Activated CD4-positive, alpha-beta T cell treated with anti-CD3 and anti-CD28 coated beads for 36 hours (primary cell): ENCODE results near the gene PPP6R1. TPM values are rescaled to one million over a fixed set of nuclear protein-coding genes. Genes with fewer than 3 reads are reported as not detected.

ENCODE experiments used
- ATAC-seq: fragments of 200-7000 bp; cut with Tn5 transposase; one replicate; pipeline ENCODE4 v1.10.0; 2021; ENCODE audit warnings: mild to moderate bottlenecking, moderate library complexity
- CTCF ChIA-PET: fragments of 350-600 bp; sonication (Branson Sonifier 250); formaldehyde crosslinking; loops from one replicate; lab custom pipeline; 2021; ENCODE audit warnings: antibody characterized with exemption; lab: Charles Lee
- POLR2A ChIA-PET: fragments of 350-600 bp; sonication (Branson Sonifier 250); formaldehyde crosslinking; loops from one replicate; lab custom pipeline; 2021; ENCODE audit warnings: antibody characterized with exemption, inconsistent platforms; lab: Charles Lee
- DNase-seq: peaks from one replicate; pipeline ENCODE4 v3.0.0-alpha.2; 2020
- H3K27ac Mint-ChIP-seq: one replicate; pipeline ENCODE4 v1.8.0; 2021; ENCODE audit warnings: mixed read lengths
- H3K27me3 Mint-ChIP-seq: one replicate; pipeline ENCODE4 v1.8.0; 2021; ENCODE audit warnings: mixed read lengths
- H3K36me3 Mint-ChIP-seq: one replicate; pipeline ENCODE4 v1.8.0; 2021; ENCODE audit warnings: low read depth, mixed read lengths
- H3K4me1 Mint-ChIP-seq: one replicate; pipeline ENCODE4 v1.8.0; 2021; ENCODE audit warnings: mixed read lengths
- H3K4me3 Mint-ChIP-seq: one replicate; pipeline ENCODE4 v1.8.0; 2021; ENCODE audit warnings: mild to moderate bottlenecking, moderate library complexity, mixed read lengths
- H3K9me3 Mint-ChIP-seq: one replicate; pipeline ENCODE4 v1.8.0; 2021; ENCODE audit warnings: low read depth, mixed read lengths
- intact Hi-C, 2 experiments: fragments of 100-400 bp; cut with DNase I in 1 of 2; cut with micrococcal nuclease in 1 of 2; formaldehyde crosslinking; loops; one replicate each; pipeline versions ENCODE4 v1.14.2 to v1.15.1; 2022 to 2024; cut with DNase I, micrococcal nuclease
- total RNA-seq, 2 experiments: library from RNA; stranded (reverse); gene quantifications; one replicate each; pipeline ENCODE4 v1.2.3, GENCODE V29; 2021

PPP6R1 gene
- total RNA-seq, 2 experiments from 2014 or later = 177 to 201 TPM

- POLR2A ChIA-PET = no interaction called here
- DNase-seq (no peak), ATAC-seq (no peak)
- Mint-ChIP-seq H3K9me3 (no peaks in the 10 kb centered on the region), H3K36me3 (peaks cover 42% of the 10 kb centered on the region), H3K27ac (no peak overlapping the region), H3K4me3 (no peak overlapping the region), H3K27me3 (no peaks in the 10 kb centered on the region), H3K4me1 (peaks cover 46% of the 10 kb centered on the region)
- CTCF ChIA-PET = interaction anchor here (0.7 kb wide), 1 partner anchor 332 kb away, joined by 3 read pairs; no protein-coding TSS in a partner anchor
- intact Hi-C loops = loop anchor here in 1 of 2 experiments (10.0 kb wide), 1 partner anchor 1065 kb away; the partner anchor contains the start of gene ZSCAN5A
These were observed 9.0 kb downstream of the PPP6R1 start for GRCh38 chr19:55249841-55250240.

GRCh38 chr19:55248704-55249103, 10.1 kb downstream of the PPP6R1 start:
- ChIA-PET CTCF (no interaction called here), POLR2A (no interaction called here)
- Mint-ChIP-seq H3K4me3 (no peak overlapping the region), H3K36me3 (peaks cover 43% of the 10 kb centered on the region), H3K27ac (peak overlapping the region; percentile 51), H3K4me1 (peaks cover 46% of the 10 kb centered on the region), H3K27me3 (no peaks in the 10 kb centered on the region), H3K9me3 (no peaks in the 10 kb centered on the region)
- no peak for ATAC-seq
- intact Hi-C loops = no loop called here
- no peak for DNase-seq

- Mint-ChIP-seq H3K4me3 (no peak overlapping the region), H3K27me3 (no peaks in the 10 kb centered on the region), H3K9me3 (no peaks in the 10 kb centered on the region), H3K36me3 (peaks cover 41% of the 10 kb centered on the region), H3K27ac (no peak overlapping the region), H3K4me1 (peaks cover 42% of the 10 kb centered on the region)
- intact Hi-C loops = no loop called here
- POLR2A ChIA-PET = no interaction called here
- CTCF ChIA-PET = no interaction called here
- ATAC-seq = no peak
- DNase-seq = no peak
These were observed 10.6 kb downstream of the PPP6R1 start for GRCh38 chr19:55248166-55248675.

- no peak for ATAC-seq
- no peak overlapping the region for H3K27ac Mint-ChIP-seq
- H3K4me1 Mint-ChIP-seq = peaks cover 38% of the 10 kb centered on the region
- H3K27me3 Mint-ChIP-seq = no peaks in the 10 kb centered on the region
- ChIA-PET POLR2A (no interaction called here), CTCF (no interaction called here)
- intact Hi-C loops = no loop called here
- no peak overlapping the region for H3K4me3 Mint-ChIP-seq
- H3K36me3 Mint-ChIP-seq = peaks cover 43% of the 10 kb centered on the region
- no peak for DNase-seq
- no peaks in the 10 kb centered on the region for H3K9me3 Mint-ChIP-seq
These were observed 11.2 kb downstream of the PPP6R1 start for GRCh38 chr19:55247621-55248099.

GRCh38 chr19:55246462-55247451, 12.1 kb downstream of the PPP6R1 start:
- H3K27me3 Mint-ChIP-seq = no peaks in the 10 kb centered on the region
- H3K36me3 Mint-ChIP-seq = peaks cover 40% of the 10 kb centered on the region
- CTCF ChIA-PET = no interaction called here
- peaks cover 29% of the 10 kb centered on the region for H3K4me1 Mint-ChIP-seq
- ATAC-seq (no peak), DNase-seq (no peak)
- POLR2A ChIA-PET = interaction anchor here (1.5 kb wide), 1 partner anchor 7 kb away, joined by 5 read pairs; no protein-coding TSS in a partner anchor
- no peak overlapping the region for H3K27ac Mint-ChIP-seq
- no peak overlapping the region for H3K4me3 Mint-ChIP-seq
- intact Hi-C loops = no loop called here
- H3K9me3 Mint-ChIP-seq = no peaks in the 10 kb centered on the region

GRCh38 chr19:55245236-55245904, 13.4 kb downstream of the PPP6R1 start:
- DNase-seq (no peak), ATAC-seq (no peak)
- Mint-ChIP-seq H3K4me1 (peaks cover 15% of the 10 kb centered on the region), H3K9me3 (no peaks in the 10 kb centered on the region), H3K27me3 (no peaks in the 10 kb centered on the region), H3K4me3 (no peak overlapping the region), H3K27ac (no peak overlapping the region), H3K36me3 (peaks cover 36% of the 10 kb centered on the region)
- intact Hi-C loops = no loop called here
- CTCF ChIA-PET = interaction anchor here (1.0 kb wide), 1 partner anchor 11 kb away, joined by 3 read pairs; no protein-coding TSS in a partner anchor
- POLR2A ChIA-PET = interaction anchor here (1.5 kb wide), 1 partner anchor 9 kb away, joined by 5 read pairs; no protein-coding TSS in a partner anchor

- POLR2A ChIA-PET = no interaction called here
- intact Hi-C loops = no loop called here
- Mint-ChIP-seq H3K9me3 (no peaks in the 10 kb centered on the region), H3K27me3 (no peaks in the 10 kb centered on the region), H3K27ac (no peak overlapping the region), H3K36me3 (peaks cover 37% of the 10 kb centered on the region), H3K4me3 (no peak overlapping the region), H3K4me1 (peaks cover 14% of the 10 kb centered on the region)
- ATAC-seq (no peak), DNase-seq (no peak)
- CTCF ChIA-PET = interaction anchor here (1.0 kb wide), 1 partner anchor 10 kb away, joined by 3 read pairs; no protein-coding TSS in a partner anchor
These were observed 14.7 kb downstream of the PPP6R1 start for GRCh38 chr19:55244004-55244680.

- intact Hi-C loops = no loop called here
- peaks cover 44% of the 10 kb centered on the region for H3K36me3 Mint-ChIP-seq
- POLR2A ChIA-PET = no interaction called here
- DNase-seq = no peak
- H3K4me3 Mint-ChIP-seq = no peak overlapping the region
- peak; percentile 57 for ATAC-seq
- peaks cover 2% of the 10 kb centered on the region for H3K4me1 Mint-ChIP-seq
- no peaks in the 10 kb centered on the region for H3K27me3 Mint-ChIP-seq
- H3K9me3 Mint-ChIP-seq = no peaks in the 10 kb centered on the region
- CTCF ChIA-PET = no interaction called here
- peak overlapping the region; percentile 17 for H3K27ac Mint-ChIP-seq
These were observed 16.3 kb downstream of the PPP6R1 start for GRCh38 chr19:55242517-55242916.

GRCh38 chr19:55241935-55242464, 16.8 kb downstream of the PPP6R1 start:
- POLR2A ChIA-PET = no interaction called here
- Mint-ChIP-seq H3K27ac (no peak overlapping the region), H3K36me3 (peaks cover 49% of the 10 kb centered on the region)

GRCh38 chr19:55241143-55241934, 17.5 kb downstream of the PPP6R1 start:
- H3K36me3 Mint-ChIP-seq = peaks cover 55% of the 10 kb centered on the region
- intact Hi-C loops = no loop called here
- H3K4me3 Mint-ChIP-seq = no peak overlapping the region
- H3K4me1 Mint-ChIP-seq = peaks cover 2% of the 10 kb centered on the region
- H3K9me3 Mint-ChIP-seq = no peaks in the 10 kb centered on the region
- no peak for DNase-seq
- no peaks in the 10 kb centered on the region for H3K27me3 Mint-ChIP-seq
- no peak overlapping the region for H3K27ac Mint-ChIP-seq
- ChIA-PET CTCF (no interaction called here), POLR2A (no interaction called here)
- no peak for ATAC-seq

More at GRCh38 chr19:55241935-55242464, 16.8 kb downstream of the PPP6R1 start:
- H3K9me3 Mint-ChIP-seq = no peaks in the 10 kb centered on the region
- CTCF ChIA-PET = no interaction called here
- peaks cover 2% of the 10 kb centered on the region for H3K4me1 Mint-ChIP-seq
- no peak overlapping the region for H3K4me3 Mint-ChIP-seq
- H3K27me3 Mint-ChIP-seq = no peaks in the 10 kb centered on the region
- ATAC-seq = no peak
- no peak for DNase-seq
- intact Hi-C loops = no loop called here
